Measurements from ENCODE around the gene HHATL. TPM values are rescaled to one million over a fixed set of nuclear protein-coding genes. Genes with fewer than 3 reads are reported as not detected.

Gene HHATL
- polyA plus RNA-seq, 4 donors: 0.43 to 0.74 (median 0.50) TPM

- no peak for DNase-seq (ENCODE audit: low read depth in 4 of 4, low spot score in 2 of 4)
Measured at GRCh38 chr3:42700366-42701288, 2.0 kb downstream of the HHATL start.

DNA sequence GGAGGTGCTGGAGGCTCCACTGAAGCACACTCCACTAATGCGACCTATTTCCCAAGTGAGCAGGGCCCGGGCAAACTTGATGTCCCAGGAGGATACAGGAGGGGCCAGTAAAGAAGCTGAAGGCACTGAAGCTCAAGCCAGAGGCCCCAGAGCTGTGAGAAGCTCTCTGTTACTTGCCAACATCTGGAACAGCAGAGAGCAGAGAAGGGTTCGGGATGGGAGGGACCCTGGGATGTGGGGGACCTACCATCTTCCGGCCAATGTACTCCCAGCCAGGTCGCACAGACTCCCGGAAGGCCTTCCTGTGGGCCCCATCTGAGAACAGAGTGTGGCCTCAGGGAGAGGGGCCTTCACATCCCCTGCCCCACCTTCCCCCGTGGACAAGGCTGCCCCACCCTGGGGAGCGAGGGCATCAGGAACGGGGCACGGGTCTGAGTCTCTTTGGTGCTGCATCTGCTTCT is 3.1 kb downstream of the HHATL start:
- DNase-seq (ENCODE audit: low read depth in 4 of 4, low spot score in 2 of 4): no peak

GRCh38 chr3:42698911-42699230 is 3.7 kb downstream of the HHATL start:
- no peak for DNase-seq (ENCODE audit: low read depth in 4 of 4, low spot score in 2 of 4)

- no peak for DNase-seq (ENCODE audit: low read depth in 4 of 4, low spot score in 2 of 4)
Measured at GRCh38 chr3:42698216-42698910, 4.2 kb downstream of the HHATL start.

DNA sequence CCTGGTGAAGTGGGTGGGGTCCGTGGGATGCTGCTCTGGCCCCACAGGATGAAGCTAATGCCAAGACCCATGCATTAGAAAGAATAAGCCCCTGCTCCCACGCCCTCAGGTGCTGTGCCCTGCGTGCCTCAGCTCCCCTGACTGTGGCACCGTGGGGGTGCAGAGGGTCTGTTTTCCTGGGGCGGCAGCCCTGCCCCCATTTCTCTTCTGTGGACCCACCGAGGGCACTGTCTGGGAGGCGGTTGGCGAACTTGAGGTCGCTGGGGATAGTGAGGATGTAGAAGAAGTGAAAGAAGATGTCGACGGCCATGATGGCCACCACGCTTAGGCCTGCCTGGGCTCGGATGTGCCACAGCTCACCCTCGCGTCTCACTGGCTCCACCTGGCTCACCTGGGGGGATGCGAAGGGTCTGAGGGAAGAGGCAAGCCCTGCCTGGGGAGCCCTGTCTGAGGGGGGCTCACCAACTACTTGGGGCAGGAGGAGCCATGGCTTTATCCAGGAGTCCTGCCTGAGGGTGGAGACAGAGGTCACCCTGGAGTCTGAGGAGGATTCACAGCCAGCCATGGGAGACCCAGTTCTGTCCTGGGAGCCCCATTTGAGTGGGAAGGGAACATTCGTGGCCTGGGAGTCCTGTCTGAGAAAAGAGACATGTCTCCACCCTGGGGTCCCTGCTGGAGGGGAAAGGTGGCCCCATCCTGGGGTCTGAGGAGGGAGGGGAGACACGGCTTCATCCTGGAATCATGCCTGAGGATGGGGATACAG is 5.1 kb downstream of the HHATL start:
- DNase-seq (ENCODE audit: low read depth in 4 of 4, low spot score in 2 of 4): no peak

DNA sequence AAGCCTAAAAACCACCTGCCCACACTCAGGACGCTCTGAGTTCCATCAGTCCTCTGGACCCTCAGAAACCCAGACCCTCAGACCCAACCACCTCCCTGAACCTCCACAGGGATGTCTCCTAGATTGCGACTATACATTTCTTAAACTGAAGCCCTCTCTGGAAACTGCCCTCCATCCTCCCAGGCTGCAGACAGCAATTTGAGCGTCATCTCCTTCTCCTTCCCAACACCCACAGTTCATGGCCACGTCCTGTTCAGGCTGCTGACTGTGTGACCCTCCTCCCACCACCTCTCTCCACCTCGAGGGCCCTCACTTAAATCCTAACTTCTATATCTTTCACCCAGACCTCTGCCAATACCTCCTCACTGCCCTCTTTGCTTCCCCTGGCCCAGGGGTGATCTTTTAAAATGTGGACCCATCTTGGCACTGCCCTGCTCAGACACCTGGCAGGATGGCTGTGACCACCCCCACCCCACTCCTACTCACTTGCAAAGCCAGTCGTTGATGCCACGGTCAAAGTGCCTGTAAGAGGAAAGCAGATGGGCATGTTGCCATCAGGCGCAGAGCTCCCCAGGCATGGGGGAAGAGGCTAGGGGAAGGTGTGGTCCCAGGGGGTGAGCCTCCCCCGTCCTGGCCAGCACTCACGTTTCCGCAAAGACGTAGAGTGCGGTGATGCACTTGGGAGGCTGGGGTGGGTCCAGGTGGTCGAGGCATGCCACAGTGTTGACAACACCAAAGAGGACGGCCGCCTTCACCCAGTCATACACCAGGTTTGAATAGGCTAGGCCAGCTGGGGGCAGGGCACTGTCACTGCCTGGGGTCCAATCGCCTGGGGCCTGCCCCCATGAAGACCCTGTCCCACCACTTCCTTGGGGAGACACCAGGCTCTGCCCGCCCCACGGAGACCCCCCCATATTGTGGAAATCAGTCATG is 6.0 kb downstream of the HHATL start:
- no peak for DNase-seq (ENCODE audit: low read depth in 4 of 4, low spot score in 2 of 4)

DNA sequence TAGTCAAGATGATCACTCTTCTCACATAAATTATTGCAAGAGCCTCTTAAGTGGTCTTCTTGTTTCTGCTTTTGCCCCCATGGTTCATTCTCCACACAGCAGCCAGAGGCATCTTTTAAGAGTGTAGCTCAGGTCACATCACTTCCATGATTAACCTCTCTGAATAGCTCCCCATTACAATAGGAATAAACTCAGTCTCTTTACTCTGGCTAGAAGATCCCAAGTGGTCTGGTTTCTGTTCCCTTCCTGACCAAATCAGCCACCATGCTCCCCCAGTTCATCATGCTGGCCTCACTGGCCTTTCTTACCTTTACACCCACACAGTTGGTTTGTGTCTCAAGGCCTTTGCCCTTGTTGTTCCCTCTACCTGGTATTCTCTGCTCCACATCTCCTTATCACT is 8.2 kb downstream of the HHATL start:
- DNase-seq (ENCODE audit: low read depth in 4 of 4, low spot score in 2 of 4): no peak

- DNase-seq (ENCODE audit: low read depth in 4 of 4, low spot score in 2 of 4): no peak
Measured at GRCh38 chr3:42693530-42693930, 9.1 kb downstream of the HHATL start.

- DNase-seq (ENCODE audit: low read depth in 4 of 4, low spot score in 2 of 4): no peak
Measured at GRCh38 chr3:42692667-42693529, 9.7 kb downstream of the HHATL start.

GRCh38 chr3:42691816-42692666 is 10.6 kb downstream of the HHATL start:
- no peak for DNase-seq (ENCODE audit: low read depth in 4 of 4, low spot score in 2 of 4)

DNA sequence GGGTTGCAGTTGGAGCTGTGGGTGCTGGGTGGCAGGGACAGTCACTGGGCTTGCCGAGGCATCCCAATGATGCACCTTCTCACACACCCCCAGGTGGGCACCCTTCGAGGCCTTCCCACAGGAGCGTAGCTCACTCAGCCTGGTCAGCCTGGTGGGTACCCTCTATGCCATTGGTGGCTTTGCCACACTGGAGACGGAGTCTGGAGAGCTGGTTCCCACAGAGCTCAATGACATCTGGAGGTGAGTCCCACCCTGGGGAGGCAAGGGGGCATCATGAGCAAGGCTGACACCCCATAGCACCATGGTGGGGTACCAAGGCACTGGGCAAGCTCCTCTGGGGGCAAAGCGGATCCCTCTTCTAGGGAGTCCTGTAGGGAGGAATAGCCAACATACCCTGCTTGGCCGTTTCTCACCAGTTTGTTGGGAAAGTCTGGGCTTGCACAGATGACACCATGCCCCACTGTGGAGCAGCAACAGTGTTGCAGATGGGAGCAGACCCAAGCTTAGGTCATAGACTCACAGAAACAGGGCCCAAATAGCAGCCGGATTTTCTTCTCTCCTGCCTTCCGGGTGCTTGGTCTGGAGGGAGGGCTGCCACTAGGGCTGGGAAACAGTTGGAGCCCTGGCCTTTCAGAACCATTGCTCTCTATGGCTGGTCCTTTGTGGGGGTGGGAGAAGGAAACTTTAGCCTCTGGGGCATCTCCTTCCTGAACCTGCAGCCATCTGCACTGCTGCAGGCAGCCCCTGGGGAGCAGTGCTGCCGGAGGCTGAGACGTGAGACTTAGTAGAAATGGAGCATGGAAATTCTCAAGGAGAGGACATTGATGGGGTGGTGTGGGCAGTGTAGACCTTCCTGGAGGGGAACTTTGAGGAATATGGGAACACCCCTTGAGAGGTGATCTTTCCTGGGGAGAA is 11.6 kb downstream of the HHATL start:
- DNase-seq (ENCODE audit: low read depth in 4 of 4, low spot score in 2 of 4): no peak

- no peak for DNase-seq (ENCODE audit: low read depth in 4 of 4, low spot score in 2 of 4)
Measured at GRCh38 chr3:42690191-42690590, 12.4 kb downstream of the HHATL start.

DNA sequence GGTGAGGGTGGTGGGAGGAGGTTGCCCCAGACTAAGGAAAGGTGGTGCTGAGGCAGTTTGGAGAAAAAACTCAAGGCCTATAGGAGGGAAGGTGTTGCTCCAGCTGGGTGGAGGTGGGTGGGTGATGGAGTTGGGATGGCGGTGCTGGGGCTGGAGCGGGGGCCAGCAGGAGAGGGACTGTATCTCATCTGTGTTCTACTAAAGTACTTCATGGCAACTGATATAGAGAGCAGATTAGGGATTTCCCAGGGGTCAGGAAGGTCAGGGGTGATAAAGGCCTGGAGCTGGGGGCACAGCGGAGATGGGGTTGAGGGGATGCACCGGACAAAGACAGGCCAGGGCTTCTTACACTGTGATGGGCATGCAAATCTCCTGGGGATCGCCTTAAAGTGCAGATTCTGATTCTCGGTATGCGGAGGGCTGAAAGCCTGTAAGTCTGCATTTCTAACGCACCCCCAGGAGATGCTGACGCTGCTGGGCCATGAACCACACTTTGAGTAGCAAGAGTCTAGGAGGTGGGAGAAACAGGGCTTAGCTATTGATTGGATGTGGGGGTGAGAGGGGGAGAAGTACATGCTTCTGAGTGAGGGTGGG is 13.1 kb downstream of the HHATL start:
- no peak for DNase-seq (ENCODE audit: low read depth in 4 of 4, low spot score in 2 of 4)

DNA sequence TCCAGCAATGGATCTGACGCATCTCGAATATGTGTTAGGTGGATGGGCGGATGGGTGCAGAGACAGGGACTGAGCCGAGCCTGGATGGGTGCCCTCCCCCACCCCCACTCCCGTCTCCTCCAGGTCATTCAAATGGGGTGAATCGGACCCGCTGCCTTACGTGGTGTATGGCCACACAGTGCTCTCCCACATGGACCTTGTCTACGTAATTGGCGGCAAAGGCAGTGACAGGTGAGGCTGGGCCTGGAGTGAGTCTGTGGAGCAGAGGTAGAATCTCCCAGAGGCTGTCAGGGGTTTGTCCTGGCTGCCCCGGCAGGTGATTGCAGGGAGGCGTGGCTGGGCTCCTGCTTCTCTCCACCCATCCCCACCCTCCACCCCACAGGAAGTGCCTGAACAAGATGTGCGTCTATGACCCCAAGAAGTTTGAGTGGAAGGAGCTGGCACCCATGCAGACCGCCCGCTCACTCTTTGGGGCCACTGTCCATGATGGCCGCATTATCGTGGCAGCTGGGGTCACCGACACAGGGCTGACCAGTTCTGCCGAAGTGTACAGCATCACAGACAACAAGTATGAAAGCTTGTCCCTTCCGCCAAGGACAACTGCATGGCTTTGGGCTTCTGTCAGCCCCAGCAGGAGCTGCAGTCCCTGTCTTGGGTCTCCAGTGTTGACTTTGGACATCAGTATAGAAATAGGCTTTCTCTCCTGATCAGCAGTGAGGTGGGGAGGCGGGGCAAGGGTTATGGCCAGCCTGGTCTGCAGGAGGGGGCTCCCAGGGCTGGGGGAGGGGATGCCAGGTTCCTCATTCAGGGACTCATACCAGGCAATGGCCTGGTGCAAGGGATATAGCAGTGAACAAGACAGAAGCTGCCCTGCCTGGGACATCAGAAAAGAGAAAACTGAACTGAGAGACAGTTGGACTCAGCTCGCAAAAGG is 13.8 kb downstream of the HHATL start:
- DNase-seq (ENCODE audit: low read depth in 4 of 4, low spot score in 2 of 4): no peak

DNA sequence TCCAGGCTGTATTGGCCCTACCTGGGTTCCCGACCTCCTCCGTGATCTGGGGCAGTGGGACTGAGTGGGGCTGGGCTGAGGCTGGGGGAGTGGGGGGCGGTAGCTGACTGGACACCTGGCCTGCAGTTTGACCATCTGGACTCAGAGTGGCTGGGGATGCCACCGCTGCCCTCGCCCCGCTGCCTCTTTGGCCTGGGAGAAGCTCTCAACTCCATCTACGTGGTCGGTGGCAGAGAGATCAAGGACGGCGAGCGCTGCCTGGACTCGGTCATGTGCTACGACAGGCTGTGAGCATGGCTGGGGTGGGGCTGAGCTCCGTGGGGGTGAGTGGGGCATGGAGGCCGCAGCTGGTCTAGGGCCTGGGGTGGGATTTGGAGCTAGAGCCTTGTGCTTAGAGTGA is 14.6 kb downstream of the HHATL start:
- no peak for DNase-seq (ENCODE audit: low read depth in 4 of 4, low spot score in 2 of 4)
